GM18858 (cell line): ENCODE measurements around the gene GBGT1.

Experiments used
- ATAC-seq: cut with Tn5 transposase; IDR thresholded peaks from one replicate; pipeline ENCODE4 v1.9.1; 2021; ENCODE audit not compliant: unreplicated experiment

Gene GBGT1

DNA sequence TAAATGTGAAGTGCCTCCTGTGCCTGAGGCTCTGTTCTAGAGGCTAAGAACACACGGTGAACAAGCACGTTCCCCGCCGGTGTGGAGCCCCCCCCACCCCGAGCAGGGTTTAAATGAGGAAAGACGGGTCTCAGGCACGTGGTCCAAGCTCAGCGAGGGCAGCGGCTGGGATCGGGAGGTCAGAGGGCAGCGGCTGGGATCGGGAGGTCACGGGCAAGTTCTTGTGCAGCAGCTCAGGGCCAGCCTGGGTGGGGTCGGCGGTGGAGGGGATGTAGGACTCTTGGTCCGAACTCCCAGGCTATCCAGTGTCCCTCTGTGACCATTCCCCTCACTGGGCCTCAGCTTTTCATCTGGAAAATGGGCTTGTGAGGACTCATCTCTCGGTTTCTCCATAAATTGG is 2.7 kb upstream of the GBGT1 start:
- ATAC-seq, result no peak

DNA sequence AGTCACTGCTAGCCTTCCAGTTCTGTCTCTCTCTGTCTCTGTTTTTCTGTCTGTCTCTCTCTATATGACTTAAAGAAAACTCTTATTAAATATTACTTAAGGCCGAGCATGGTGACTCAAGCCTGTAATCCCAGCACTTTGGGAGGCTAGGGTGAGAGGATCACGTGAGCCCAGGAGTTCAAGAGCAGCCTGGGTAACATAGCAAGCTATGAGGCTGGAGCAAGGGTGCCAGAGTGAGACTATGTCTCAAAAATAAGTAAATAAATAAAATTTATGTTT is 1.7 kb upstream of the GBGT1 start:
- no peak for ATAC-seq

DNA sequence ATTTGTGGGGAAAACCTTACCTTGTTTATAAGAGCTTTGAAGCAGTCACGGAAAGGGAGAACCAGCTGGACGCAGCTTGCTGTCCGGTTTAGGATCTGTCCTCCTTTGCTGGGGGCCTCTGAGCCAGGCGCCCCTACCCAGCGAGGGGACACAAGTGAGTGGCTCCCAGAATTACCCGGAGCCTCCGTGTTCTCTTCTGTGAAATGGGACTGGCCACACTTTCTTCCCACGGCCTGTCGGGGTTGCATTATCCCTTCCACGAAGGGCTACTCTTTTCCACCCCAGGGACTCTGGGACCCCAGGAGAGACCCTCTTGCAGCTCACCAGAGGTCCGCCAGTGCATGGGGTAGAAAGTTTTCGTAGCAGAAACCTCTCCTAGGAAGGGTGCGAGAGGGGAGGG is 477 bp upstream of the GBGT1 start:
- ATAC-seq, result no peak

DNA sequence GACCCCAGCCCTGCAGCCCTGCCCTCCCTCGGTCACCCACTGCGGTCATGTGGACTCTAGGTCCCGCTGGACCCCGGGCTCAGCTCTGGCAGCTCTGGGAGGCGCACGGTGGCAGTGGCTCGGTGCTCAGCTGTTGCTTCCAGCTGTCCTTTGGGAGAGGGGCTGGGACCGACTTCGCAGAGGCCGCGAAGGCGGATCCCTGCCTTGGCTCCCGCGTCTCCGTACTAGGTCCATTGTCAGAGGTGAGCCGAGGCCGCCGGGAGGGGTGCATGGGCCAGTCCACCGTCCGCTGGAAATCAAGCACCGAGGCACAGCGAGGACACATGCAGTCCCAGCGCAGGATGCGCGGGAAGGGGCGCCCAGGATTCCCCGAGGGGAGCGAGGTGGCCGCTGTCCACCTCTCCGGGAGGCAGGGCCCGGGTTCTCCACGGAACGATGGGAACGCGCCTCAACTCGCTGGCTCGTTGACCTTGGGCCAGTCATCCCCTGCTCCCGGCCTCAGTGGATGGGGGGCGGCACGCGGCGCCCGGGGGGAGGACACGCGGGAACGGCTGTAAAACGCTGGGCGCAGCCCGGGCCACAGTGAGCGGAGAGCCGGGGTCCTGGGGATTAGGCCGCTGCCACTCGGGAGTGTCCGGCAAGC is 732 bp downstream of the GBGT1 start:
- no peak for ATAC-seq

DNA sequence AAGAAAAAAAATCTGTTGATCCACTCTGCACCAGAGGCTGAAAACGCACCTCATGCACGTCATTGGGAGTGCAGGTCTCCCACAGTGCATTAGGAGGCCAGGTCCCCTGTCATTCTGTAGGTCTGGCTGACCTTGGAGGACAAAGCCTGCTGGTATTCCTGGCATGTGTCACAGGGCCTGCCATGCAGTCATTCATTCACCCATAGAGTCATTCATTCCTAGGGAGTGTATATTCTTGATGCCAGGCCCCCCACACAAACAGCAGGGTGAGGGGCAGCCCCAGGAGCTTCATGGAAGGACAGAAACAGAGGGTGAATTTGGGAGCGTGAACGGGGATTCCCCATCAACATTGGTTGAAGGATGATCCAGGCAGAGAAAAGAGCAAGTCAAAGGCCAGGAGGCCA is 2.2 kb downstream of the GBGT1 start:
- ATAC-seq, result no peak

GRCh38 chr9:133160742-133161546 is 2.8 kb downstream of the GBGT1 start:
- no peak for ATAC-seq

DNA sequence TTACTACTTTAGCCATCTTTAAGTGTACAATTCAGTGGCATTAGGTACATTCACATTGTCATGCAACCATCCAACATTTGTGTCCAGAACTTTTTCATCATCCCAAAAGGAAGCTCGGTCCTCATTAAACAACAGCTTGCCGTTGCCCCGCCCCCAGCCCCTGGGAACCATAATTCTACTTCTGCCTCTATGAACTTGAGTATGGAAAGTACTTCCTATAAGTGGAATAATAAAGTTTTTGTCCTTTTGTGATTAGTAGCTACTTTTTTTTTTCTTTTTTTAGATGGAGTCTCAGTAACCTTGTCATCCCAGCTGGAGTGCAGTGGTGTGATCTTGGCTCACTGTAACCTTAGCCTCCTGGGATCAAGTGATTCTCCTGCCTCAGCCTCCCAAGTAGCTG is 5.0 kb downstream of the GBGT1 start:
- ATAC-seq, result no peak

DNA sequence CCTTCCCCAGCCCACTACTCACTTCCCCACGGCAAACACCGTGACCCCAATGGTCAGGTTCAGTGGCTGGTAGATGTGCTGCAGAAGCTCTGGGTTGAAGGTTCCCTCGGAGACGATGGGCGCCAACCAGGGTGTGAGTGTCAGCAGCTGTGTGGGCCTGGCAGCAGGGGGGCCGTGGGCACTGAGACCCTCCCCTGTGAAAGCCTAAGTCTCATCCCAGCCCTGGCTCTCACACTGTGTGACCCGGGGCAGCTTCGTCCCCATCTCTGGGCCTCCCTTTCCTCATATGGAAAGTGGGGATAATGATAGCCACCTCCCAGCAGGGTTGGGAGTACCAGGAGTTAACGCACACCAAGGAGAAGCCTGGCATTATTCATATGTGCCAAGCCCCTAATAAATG is 8.6 kb downstream of the GBGT1 start:
- ATAC-seq, result no peak

GRCh38 chr9:133154097-133154989 is 9.4 kb downstream of the GBGT1 start:
- no peak for ATAC-seq

DNA sequence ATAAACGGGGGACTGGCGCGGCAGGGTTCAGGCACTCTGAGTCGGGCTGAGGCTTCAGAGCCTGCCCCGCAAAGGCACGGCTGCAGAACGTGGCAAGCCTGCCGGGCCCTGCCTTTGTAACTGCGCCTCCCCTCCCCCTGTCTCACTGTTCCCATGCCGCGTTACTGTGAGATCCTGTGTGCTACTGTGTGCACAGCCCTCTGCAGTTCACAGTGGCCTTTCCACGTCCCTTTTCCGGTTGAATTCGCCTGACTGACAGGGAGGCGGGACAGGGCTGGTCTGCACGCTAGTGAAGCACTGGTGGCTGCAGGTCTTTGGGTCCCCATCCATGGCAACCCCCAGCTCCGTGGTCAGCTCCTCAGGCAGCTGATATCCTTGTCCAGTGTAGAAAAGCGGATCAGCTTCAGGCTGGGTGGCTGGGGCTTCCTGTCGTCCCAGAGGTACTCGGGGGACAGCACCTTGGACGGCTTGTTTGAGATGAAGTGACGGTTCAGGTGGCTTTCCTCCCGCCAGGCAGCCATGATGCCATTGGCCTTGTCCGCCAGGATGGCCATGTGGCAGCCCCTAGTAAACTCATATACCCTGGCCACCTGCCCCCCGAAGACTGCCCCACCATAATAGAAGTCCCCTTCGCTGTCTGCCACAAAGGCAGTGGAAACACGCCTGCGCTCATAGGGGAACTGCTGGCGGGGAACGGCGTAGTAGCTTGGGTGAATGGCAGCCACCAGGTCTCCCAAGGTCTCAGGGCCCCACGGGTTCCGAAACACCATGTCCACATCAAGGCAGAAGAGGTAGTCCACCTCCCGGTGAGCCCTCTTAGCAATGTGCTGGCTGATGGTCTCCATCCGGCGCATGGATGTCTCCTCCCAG is 10.3 kb downstream of the GBGT1 start:
- no peak for ATAC-seq

DNA sequence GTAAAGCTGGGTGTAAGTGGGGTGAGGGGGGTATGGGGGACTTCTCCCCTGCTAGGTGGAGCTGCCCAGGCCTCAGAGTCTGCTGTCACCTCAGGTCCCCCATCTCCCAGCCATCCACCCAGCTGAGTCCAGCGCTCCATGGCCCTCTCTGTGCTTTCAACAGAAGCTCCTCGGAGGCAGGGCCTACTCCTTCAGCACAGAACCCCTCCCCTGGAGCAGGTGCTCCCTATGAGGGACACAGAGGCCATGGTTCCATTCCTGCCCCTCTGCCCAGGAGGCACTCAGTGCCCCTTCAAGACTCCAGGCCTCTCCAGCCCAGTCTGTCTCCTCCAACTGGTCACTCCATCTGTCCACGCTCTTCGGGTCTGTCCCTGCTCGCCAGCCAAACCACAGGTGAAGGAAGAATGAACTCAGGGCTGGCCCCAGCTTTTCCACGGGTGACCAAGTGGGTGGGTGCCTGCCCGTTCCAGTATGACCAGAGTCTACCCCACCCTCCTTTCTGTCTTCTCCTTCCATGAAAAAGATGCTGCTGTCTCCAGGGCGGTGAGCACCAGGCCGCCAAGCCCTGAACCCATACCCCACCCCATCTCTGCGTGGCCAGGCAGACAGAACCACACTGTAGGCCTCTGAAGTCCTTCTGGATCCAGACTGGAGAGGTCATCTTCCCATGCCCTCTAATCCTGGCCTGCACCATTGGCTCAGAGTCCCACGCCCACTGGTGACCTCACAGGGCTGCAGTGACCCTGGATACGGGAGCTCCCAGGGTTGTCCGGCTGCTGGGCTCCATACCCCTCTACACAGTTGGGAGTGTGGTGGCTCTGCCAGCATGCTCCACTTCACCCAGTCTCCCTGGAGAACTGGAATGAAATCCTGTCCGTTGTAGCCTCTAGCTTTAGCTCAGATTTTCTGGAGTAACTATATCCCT is 11.9 kb downstream of the GBGT1 start:
- no peak for ATAC-seq

DNA sequence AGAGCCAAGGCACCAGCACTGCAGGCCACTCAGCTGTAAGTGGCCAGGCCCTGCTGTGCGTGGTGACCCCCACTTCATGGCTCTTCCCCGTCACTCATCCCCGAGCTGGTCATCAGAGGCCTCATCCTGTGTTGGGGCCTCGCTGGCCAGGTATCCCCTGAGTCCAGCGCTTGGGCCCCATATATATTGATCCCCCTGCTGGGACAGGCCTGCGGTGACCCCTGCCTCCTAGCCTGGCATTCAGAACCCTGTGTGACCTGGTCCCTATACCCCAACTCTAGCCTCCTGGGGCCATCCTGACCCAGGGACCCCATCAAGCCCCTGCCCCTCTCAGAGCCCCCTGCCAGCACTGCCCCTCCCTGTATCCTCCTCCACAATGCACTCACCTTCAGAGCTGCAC is 12.7 kb downstream of the GBGT1 start:
- ATAC-seq, result no peak

GRCh38 chr9:133149130-133150015 is 14.3 kb downstream of the GBGT1 start:
- peak; percentile 50 for ATAC-seq

DNA sequence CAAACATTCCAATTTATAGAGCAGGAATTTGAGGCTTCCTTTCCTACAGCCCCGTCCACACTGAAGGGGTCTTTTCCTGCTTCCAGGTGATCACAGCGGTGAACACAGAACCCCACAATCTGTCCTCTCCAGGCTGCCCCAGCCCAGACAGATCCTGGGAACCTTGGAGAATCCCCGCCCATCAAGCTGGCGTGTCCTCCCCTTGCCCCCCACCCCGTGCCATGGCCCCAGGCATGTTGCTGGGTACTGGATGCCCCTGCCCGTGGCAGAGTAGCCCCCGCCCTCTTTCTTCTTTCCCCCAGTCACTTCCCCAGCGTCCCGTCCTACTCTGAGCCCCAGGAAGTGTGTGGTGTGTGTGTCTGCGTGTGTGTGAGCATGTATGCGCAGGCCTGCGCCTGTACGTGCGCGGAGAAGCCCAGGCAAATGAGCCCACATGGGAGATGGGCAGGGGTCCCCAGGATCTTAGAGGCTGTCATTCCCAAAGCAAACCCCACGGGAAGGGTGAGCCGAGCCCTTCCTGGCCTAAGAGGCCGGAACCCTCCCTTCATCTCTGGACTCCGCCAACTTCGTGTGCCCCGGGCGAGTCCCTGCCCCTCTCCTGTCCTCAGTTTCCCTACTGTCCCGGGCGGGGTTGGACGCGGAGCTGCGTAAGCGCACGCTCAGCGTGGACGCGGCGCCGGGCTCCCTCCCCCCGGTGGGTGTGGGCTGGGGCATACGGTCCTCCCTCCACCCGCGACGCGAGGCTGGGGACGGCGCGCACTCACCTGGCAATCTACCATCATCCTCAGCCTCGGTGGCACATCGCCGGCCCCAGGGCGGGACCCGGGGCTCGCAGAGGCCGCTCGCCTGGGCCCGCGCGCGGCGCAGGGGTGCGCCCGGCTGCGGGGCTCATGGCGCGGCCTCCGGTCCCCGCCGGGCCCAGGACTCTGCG is 15.2 kb downstream of the GBGT1 start:
- ATAC-seq, result peak; percentile 1

- ATAC-seq, result no peak
These were observed 16.1 kb downstream of the GBGT1 start for GRCh38 chr9:133147412-133148198.

GRCh38 chr9:133146746-133147411 is 16.8 kb downstream of the GBGT1 start:
- ATAC-seq, result no peak
